HepG2 (cell line): ENCODE measurements around the gene PDLIM4. TPM values are rescaled to one million over a fixed set of nuclear protein-coding genes. Genes with fewer than 3 reads are reported as not detected.

ENCODE experiments used
- DDIT3 ChIP-seq: sonication (generic); formaldehyde crosslinking; IDR thresholded peaks from 2 replicates; pipeline ENCODE4 v1.4.0; 2020; ENCODE audit warnings: mild to moderate bottlenecking, missing genetic modification reagents
- HOXA3 ChIP-seq: sonication (generic); formaldehyde crosslinking; IDR thresholded peaks from 2 replicates; pipeline ENCODE4 v1.5.0; 2020; ENCODE audit warnings: missing genetic modification reagents
- IKZF5 ChIP-seq: IDR thresholded peaks from 2 replicates; pipeline ENCODE4 v1.6.1; 2018; ENCODE audit warnings: missing genetic modification reagents, mild to moderate bottlenecking, missing compliant biosample characterization
- MATR3 ChIP-seq: sonication (generic); formaldehyde crosslinking; IDR thresholded peaks from 2 replicates; pipeline ENCODE4 v1.4.0; 2020; ENCODE audit warnings: missing genetic modification reagents
- MED8 ChIP-seq: sonication (generic); formaldehyde crosslinking; IDR thresholded peaks from 2 replicates; pipeline ENCODE4 v1.8.1; 2023; ENCODE audit warnings: mild to moderate bottlenecking, missing genetic modification reagents; ENCODE audit not compliant: insufficient replicate concordance
- NFE2L1 ChIP-seq: sonication (generic); formaldehyde crosslinking; IDR thresholded peaks from 2 replicates; pipeline ENCODE4 v1.4.0; 2020; ENCODE audit warnings: missing genetic modification reagents, mild to moderate bottlenecking, borderline replicate concordance
- POLR2AphosphoS2 ChIP-seq: IDR thresholded peaks from 2 replicates; pipeline ENCODE4 v1.6.1; 2011; ENCODE audit warnings: low read depth, low read length, improper control_type of control experiment
- REST ChIP-seq, 2 experiments: IDR thresholded peaks; 2 replicates each; pipeline ENCODE4 v1.6.1; 2011 to 2012; ENCODE audit warnings: low read length in 2 of 2, borderline replicate concordance in 1 of 2, low read depth in 1 of 2, mild to moderate bottlenecking in 1 of 2, moderate library complexity in 1 of 2
- TFDP2 ChIP-seq: sonication (generic); formaldehyde crosslinking; IDR thresholded peaks from 2 replicates; pipeline ENCODE4 v1.4.0; 2020; ENCODE audit warnings: missing genetic modification reagents
- THAP7 ChIP-seq: sonication (generic); formaldehyde crosslinking; IDR thresholded peaks from 2 replicates; pipeline ENCODE4 v1.8.1; 2023; ENCODE audit warnings: mild to moderate bottlenecking, missing genetic modification reagents
- ZNF207 ChIP-seq: fragments of 450-650 bp; IDR thresholded peaks from 2 replicates; pipeline ENCODE4 v1.6.1; 2016; ENCODE audit warnings: antibody characterized with exemption, borderline replicate concordance
- ZNF503 ChIP-seq: sonication (generic); formaldehyde crosslinking; IDR thresholded peaks from 2 replicates; pipeline ENCODE4 v1.4.0; 2020; ENCODE audit warnings: missing genetic modification reagents
- ZNF557 ChIP-seq: sonication (generic); formaldehyde crosslinking; IDR thresholded peaks from 2 replicates; pipeline ENCODE4 v1.4.0; 2020; ENCODE audit warnings: missing genetic modification reagents
- ZNF788 ChIP-seq: sonication (generic); formaldehyde crosslinking; IDR thresholded peaks from 2 replicates; pipeline ENCODE4 v1.5.0; 2020; ENCODE audit warnings: mild to moderate bottlenecking, missing genetic modification reagents, borderline replicate concordance
- ZXDC ChIP-seq: sonication (generic); formaldehyde crosslinking; IDR thresholded peaks from 2 replicates; pipeline ENCODE4 v1.5.0; 2020; ENCODE audit warnings: mild to moderate bottlenecking, missing genetic modification reagents
- polyA plus RNA-seq, 8 experiments: library from polyadenylated mRNA; depleted of rRNA in 3 of 8; stranded (reverse) in 7 of 8; unstranded in 1 of 8; fragments of >200 nt; fragmentation: Illumina TruSeq in 4 of 8; extraction: Trizol in 4 of 8; gene quantifications; 2 replicates each; pipeline versions ENCODE4 v1.2.1 to v1.2.3, GENCODE V29; 2011 to 2016; ENCODE audit warnings: low read depth in 4 of 8, missing spikeins in 1 of 8, mixed read lengths in 1 of 8; ENCODE audit not compliant: insufficient read depth in 1 of 8
- total RNA-seq, 5 experiments: library from RNA; depleted of rRNA; stranded (reverse); fragments of >200 nt; fragmentation: Illumina TruSeq; extraction: Trizol; gene quantifications; 2 replicates each; pipeline ENCODE4 v1.2.3, GENCODE V29; 2016; ENCODE audit warnings: low read depth in 1 of 5

PDLIM4 gene
- total and polyA plus RNA-seq, 2 of the 13 experiments (the other 11 are each of a cell fraction or from before 2014, with no cell fraction given), result 1.1 to 2.3 TPM

- TF ChIP-seq ZNF207 (no peak), THAP7 (CRISPR knock-in tag) (no peak), ZNF788 (CRISPR knock-in tag) (0 out of 2 replicates have a peak, but pooled peaks have one; percentile 26), MED8 (no peak), NFE2L1 (CRISPR knock-in tag) (no peak), ZNF503 (CRISPR knock-in tag) (no peak), DDIT3 (no peak), MATR3 (CRISPR knock-in tag) (no peak), HOXA3 (CRISPR knock-in tag) (no peak), POLR2AphosphoS2 (no peak), ZXDC (CRISPR knock-in tag) (no peak), IKZF5 (no peak), REST (IDR thresholded peaks at IDR 0.05; ENCODE audit: borderline replicate concordance in 1 of 2, low read depth in 1 of 2, low read length in 2 of 2) (no peak), TFDP2 (CRISPR knock-in tag) (no peak), ZNF557 (CRISPR knock-in tag) (no peak)
Observed at GRCh38 chr5:132277971-132278853, 20.7 kb downstream of the PDLIM4 start (continued).
